ENCODE data around the gene ADGRL3. TPM values are rescaled to one million over a fixed set of nuclear protein-coding genes. Genes with fewer than 3 reads are reported as not detected.

The ADGRL3 gene
- polyA plus RNA-seq, 1 donor from 2014 or later: not detected

DNA sequence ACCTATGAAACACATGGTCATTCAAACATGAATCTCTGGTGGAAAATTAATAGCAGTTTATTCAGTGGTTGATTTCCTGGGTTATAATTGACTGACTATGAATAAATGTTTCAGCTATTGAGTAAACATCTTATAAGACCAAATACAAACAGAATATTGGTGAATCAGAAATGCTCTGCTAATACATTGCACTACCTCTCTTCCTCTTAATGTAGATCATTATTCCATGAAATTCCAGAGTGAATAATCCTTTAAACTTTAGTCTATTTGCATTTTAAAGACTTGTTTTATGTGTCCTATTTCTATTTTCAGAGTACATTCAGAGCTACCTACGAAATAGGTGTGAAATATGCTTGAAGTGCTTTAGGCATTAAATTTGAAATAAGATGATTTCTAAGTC lies 715.4 kb downstream of the ADGRL3 start:
- H3K27ac Mint-ChIP-seq: no peak overlapping the region
- H3K9me3 Mint-ChIP-seq: peaks cover 0 to 3% (median 0%) of the 10 kb centered on the region in 3 donors
- H3K4me1 Mint-ChIP-seq: no peaks in the 10 kb centered on the region
- H3K4me3 Mint-ChIP-seq: no peak overlapping the region
- no peaks in the 10 kb centered on the region for H3K27me3 Mint-ChIP-seq
- no peaks in the 10 kb centered on the region for H3K36me3 Mint-ChIP-seq

- no peaks in the 10 kb centered on the region for H3K36me3 Mint-ChIP-seq
- no peak overlapping the region for H3K4me3 Mint-ChIP-seq
- peaks cover 0 to 3% (median 2%) of the 10 kb centered on the region in 3 donors for H3K9me3 Mint-ChIP-seq
- H3K27me3 Mint-ChIP-seq: no peaks in the 10 kb centered on the region
- no peaks in the 10 kb centered on the region for H3K4me1 Mint-ChIP-seq
- no peak overlapping the region for H3K27ac Mint-ChIP-seq
These were observed 718.4 kb downstream of the ADGRL3 start for GRCh38 chr4:61918507-61918906.

GRCh38 chr4:61918987-61919386 lies 718.9 kb downstream of the ADGRL3 start:
- H3K4me1 Mint-ChIP-seq: no peaks in the 10 kb centered on the region
- no peaks in the 10 kb centered on the region for H3K27me3 Mint-ChIP-seq
- no peak overlapping the region for H3K27ac Mint-ChIP-seq
- H3K4me3 Mint-ChIP-seq: no peak overlapping the region
- H3K36me3 Mint-ChIP-seq: no peaks in the 10 kb centered on the region
- H3K9me3 Mint-ChIP-seq: peaks cover 0 to 3% (median 2%) of the 10 kb centered on the region in 3 donors

DNA sequence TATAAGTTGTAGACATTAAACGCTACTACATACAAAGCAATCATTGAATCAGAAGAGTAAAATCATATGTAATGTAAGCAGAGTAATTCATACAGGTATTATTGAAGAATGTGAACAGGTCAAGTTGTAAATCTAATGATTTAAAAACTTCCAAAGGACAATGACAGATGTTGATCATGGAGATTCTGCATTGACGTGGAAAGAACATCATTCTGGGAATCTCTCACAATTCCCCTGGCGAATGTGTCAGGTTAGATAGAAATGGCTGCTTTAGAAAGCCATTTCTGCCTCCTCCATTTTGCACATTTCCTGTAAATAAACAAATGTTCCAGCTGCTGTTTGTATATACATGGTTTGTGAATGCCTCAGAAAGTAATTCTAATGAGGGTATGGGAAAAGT lies 719.4 kb downstream of the ADGRL3 start:
- no peak overlapping the region for H3K4me3 Mint-ChIP-seq
- H3K4me1 Mint-ChIP-seq: no peaks in the 10 kb centered on the region
- no peak overlapping the region for H3K27ac Mint-ChIP-seq
- no peaks in the 10 kb centered on the region for H3K27me3 Mint-ChIP-seq
- peaks cover 0 to 3% (median 2%) of the 10 kb centered on the region in 3 donors for H3K9me3 Mint-ChIP-seq
- H3K36me3 Mint-ChIP-seq: no peaks in the 10 kb centered on the region

DNA sequence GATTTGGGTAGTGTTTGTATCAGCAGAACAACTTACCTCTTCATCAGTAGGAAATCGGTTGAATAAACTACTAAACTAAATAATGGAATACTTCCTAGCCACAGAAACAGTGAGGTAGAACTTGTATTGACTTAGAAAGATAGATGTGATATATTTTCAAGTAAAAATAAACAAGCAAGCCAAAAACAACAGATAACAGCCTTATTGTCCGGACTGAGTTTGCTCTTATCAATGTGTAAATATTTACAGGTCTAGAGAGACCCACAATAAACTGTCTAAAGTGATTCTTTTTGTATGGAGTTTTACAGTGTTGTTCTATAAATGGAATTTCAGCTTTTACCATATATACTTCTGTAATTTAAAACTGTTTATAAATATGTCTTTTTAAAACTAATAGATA lies 721.8 kb downstream of the ADGRL3 start:
- no peaks in the 10 kb centered on the region for H3K27me3 Mint-ChIP-seq
- H3K36me3 Mint-ChIP-seq: no peaks in the 10 kb centered on the region
- H3K27ac Mint-ChIP-seq: no peak overlapping the region
- no peaks in the 10 kb centered on the region for H3K4me1 Mint-ChIP-seq
- peaks cover 0 to 3% (median 2%) of the 10 kb centered on the region in 3 donors for H3K9me3 Mint-ChIP-seq
- no peak overlapping the region for H3K4me3 Mint-ChIP-seq

DNA sequence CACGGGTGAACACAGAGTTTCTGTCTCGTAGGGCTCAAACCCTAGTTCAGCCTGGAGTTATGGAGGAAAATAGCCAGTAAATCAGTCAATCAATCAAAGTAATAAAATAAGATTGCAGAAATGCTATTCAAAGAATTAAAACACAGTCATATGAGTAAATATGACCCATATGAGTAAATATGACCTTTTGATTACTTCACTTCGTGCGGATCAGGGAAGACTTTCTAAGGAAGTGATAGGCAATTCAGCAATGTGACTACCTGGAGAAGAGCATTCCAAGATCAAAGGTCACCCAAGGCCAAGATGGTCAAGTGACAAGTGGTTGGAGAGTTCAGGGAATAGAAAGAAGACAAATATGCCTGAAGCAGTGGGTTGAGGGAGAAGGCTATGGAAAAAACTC lies 722.6 kb downstream of the ADGRL3 start:
- H3K4me3 Mint-ChIP-seq: no peak overlapping the region
- peaks cover 0 to 3% (median 2%) of the 10 kb centered on the region in 3 donors for H3K9me3 Mint-ChIP-seq
- H3K4me1 Mint-ChIP-seq: no peaks in the 10 kb centered on the region

GRCh38 chr4:61923179-61923578 lies 723.1 kb downstream of the ADGRL3 start:
- Mint-ChIP-seq H3K36me3 (no peaks in the 10 kb centered on the region), H3K9me3 (peaks cover 0 to 3% (median 2%) of the 10 kb centered on the region in 3 donors), H3K27ac (no peak overlapping the region), H3K4me1 (no peaks in the 10 kb centered on the region), H3K4me3 (no peak overlapping the region), H3K27me3 (no peaks in the 10 kb centered on the region)

More for the DNA sequence above, 722.6 kb downstream of the ADGRL3 start:
- H3K27me3 Mint-ChIP-seq: no peaks in the 10 kb centered on the region
- H3K27ac Mint-ChIP-seq: no peak overlapping the region
- no peaks in the 10 kb centered on the region for H3K36me3 Mint-ChIP-seq

DNA sequence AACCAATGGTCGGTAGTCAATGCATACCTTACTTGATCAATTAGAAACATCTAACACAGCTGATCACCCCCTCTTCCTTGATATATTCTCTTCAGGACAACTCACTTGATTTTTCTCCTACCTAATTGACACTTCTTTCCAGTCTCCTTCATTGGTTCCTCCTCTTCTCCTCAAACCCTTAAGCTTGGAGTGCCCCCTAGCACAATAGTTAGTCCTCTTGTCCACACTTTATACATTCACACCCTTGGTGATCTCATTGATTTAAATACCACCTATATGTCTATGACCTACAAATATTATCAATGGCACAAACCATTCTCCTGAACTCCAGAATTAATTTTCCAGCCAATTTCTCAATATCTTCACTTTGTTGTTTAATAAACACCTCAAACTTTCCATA lies 724.0 kb downstream of the ADGRL3 start:
- Mint-ChIP-seq H3K4me3 (no peak overlapping the region), H3K36me3 (no peaks in the 10 kb centered on the region), H3K27me3 (no peaks in the 10 kb centered on the region)

GRCh38 chr4:61933527-61933926 lies 733.4 kb downstream of the ADGRL3 start:
- Mint-ChIP-seq H3K27ac (no peak overlapping the region), H3K4me3 (no peak overlapping the region), H3K27me3 (no peaks in the 10 kb centered on the region), H3K36me3 (no peaks in the 10 kb centered on the region), H3K4me1 (no peaks in the 10 kb centered on the region), H3K9me3 (peaks cover 0 to 2% (median 2%) of the 10 kb centered on the region in 3 donors)

More for the DNA sequence above, 724.0 kb downstream of the ADGRL3 start:
- Mint-ChIP-seq H3K4me1 (no peaks in the 10 kb centered on the region), H3K27ac (no peak overlapping the region), H3K9me3 (peaks cover 0 to 3% (median 2%) of the 10 kb centered on the region in 3 donors)

- Mint-ChIP-seq H3K36me3 (no peaks in the 10 kb centered on the region), H3K27ac (no peak overlapping the region), H3K9me3 (peaks cover 0 to 4% (median 2%) of the 10 kb centered on the region in 3 donors), H3K4me1 (no peaks in the 10 kb centered on the region), H3K4me3 (no peak overlapping the region), H3K27me3 (no peaks in the 10 kb centered on the region)
These were observed 734.1 kb downstream of the ADGRL3 start for GRCh38 chr4:61934198-61934597.

- Mint-ChIP-seq H3K27ac (no peak overlapping the region), H3K36me3 (no peaks in the 10 kb centered on the region), H3K4me3 (no peak overlapping the region), H3K9me3 (peaks cover 0 to 4% (median 0%) of the 10 kb centered on the region in 3 donors), H3K4me1 (no peaks in the 10 kb centered on the region), H3K27me3 (no peaks in the 10 kb centered on the region)
These were observed 738.2 kb downstream of the ADGRL3 start for GRCh38 chr4:61938250-61938846.

DNA sequence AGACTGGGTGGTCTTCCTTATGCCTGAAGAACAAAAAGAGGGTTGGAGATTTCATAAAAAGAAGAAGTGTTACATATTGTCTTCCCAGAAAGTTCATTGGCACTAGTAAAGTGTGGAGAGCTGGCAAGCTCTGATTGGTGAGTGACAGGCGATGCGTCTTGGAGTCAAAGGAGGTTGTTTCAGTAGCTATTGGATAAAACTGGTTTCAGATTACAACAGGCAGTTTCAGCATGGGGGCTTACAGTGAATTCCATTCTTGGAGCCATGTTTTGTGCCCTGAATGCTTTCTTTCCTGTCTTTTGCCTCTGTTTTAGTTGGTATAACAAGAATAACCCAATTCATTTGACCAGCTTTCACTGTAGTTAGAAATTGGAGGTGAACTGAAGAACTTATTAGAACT lies 750.5 kb downstream of the ADGRL3 start:
- Mint-ChIP-seq H3K4me3 (no peak overlapping the region), H3K9me3 (peaks cover 0 to 15% (median under 1%) of the 10 kb centered on the region in 3 donors), H3K27me3 (no peaks in the 10 kb centered on the region), H3K4me1 (no peaks in the 10 kb centered on the region), H3K36me3 (peaks cover 1% of the 10 kb centered on the region), H3K27ac (no peak overlapping the region)

DNA sequence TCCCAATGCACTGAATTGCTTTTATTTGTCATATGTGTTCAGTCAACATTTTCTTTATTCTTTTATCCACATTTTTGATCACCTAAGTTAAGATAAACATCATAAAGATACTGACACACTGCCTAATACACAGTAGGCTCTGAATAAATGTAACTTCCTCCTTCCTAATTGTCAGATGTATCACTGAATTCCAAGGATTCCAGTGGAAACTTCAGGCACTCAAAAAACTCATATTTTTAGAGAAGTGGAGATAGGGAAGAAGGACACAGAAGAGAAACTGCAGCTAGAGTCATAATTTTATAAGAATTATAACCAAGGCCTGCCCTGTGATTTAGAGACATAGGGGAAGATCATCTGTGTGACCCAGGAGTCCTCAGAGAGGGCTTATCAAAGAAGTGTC lies 753.3 kb downstream of the ADGRL3 start:
- peaks cover 2 to 20% (median 2%) of the 10 kb centered on the region in 3 donors for H3K9me3 Mint-ChIP-seq
- peaks cover 1% of the 10 kb centered on the region for H3K36me3 Mint-ChIP-seq
- H3K4me1 Mint-ChIP-seq: no peaks in the 10 kb centered on the region
- H3K27me3 Mint-ChIP-seq: no peaks in the 10 kb centered on the region
- H3K4me3 Mint-ChIP-seq: no peak overlapping the region
- no peak overlapping the region for H3K27ac Mint-ChIP-seq

- no peaks in the 10 kb centered on the region for H3K36me3 Mint-ChIP-seq
- no peak overlapping the region for H3K4me3 Mint-ChIP-seq
- H3K4me1 Mint-ChIP-seq: no peaks in the 10 kb centered on the region
- H3K27ac Mint-ChIP-seq: no peak overlapping the region
- peaks cover 2 to 10% (median 2%) of the 10 kb centered on the region in 3 donors for H3K9me3 Mint-ChIP-seq
- no peaks in the 10 kb centered on the region for H3K27me3 Mint-ChIP-seq
These were observed 758.5 kb downstream of the ADGRL3 start for GRCh38 chr4:61958591-61958990.

DNA sequence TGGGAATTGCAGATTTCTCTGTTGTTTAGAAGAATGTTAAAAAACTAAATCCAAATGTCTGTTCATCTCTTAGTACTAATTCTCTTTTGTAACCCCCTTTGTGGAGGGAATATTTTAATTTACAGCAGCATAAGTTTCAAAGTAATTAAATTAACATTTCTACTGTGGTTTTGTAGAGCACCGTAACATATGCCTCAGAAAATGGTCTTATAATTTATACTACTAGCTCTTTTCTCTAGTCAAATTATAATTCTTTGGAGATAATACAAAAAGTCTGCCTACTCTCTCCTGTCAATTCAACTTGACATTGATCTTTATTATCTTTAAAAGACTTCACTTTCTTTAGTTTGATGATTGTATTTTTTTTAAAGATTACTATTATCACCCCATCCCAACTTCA lies 759.0 kb downstream of the ADGRL3 start:
- Mint-ChIP-seq H3K4me1 (no peaks in the 10 kb centered on the region), H3K9me3 (peaks cover 2 to 10% (median 2%) of the 10 kb centered on the region in 3 donors), H3K27ac (no peak overlapping the region), H3K27me3 (no peaks in the 10 kb centered on the region), H3K36me3 (no peaks in the 10 kb centered on the region), H3K4me3 (no peak overlapping the region)

- Mint-ChIP-seq H3K9me3 (peaks cover 3 to 5% (median 4%) of the 10 kb centered on the region in 3 donors), H3K4me1 (no peaks in the 10 kb centered on the region), H3K4me3 (no peak overlapping the region), H3K27me3 (no peaks in the 10 kb centered on the region), H3K27ac (no peak overlapping the region), H3K36me3 (peaks cover 2% of the 10 kb centered on the region)
These were observed 784.3 kb downstream of the ADGRL3 start for GRCh38 chr4:61984260-61984909.
